Measurements from ENCODE around the gene TDG.

DNA sequence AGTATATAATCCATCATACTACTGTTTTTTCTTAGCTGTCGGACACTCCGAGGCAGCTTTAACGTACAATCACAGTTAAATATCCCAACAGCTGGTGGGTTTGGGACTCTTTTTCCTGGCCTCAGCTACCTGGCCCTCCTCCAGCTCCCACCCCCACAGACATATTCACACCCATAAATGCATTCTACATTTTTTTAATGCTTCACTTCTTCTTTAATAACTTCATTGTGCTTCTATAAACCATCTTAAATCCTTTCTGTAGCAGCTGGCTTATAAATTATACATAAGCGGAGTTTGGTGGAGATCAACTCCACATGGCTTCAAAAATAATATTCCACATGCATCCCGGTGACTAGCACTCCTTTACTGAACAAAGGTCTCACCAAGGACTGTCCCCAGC, 33.3 kb downstream of the TDG start:
- TF ChIP-seq HDAC2 (IDR thresholded peaks at IDR 0.05) (no peak), CTCF (IDR thresholded peaks at IDR 0.05) (no peak), CHD4 (IDR thresholded peaks at IDR 0.05; ENCODE audit: borderline replicate concordance) (no peak), CEBPB (IDR thresholded peaks at IDR 0.05) (no peak), POLR2A (IDR thresholded peaks at IDR 0.05; ENCODE audit: low read length) (no peak), CHD2 (IDR thresholded peaks at IDR 0.05; ENCODE audit: low read length, partially characterized antibody) (no peak), SMC3 (IDR thresholded peaks at IDR 0.05) (no peak), EP300 (IDR thresholded peaks at IDR 0.05) (no peak)
- TF ChIP-seq, protein P1, sequence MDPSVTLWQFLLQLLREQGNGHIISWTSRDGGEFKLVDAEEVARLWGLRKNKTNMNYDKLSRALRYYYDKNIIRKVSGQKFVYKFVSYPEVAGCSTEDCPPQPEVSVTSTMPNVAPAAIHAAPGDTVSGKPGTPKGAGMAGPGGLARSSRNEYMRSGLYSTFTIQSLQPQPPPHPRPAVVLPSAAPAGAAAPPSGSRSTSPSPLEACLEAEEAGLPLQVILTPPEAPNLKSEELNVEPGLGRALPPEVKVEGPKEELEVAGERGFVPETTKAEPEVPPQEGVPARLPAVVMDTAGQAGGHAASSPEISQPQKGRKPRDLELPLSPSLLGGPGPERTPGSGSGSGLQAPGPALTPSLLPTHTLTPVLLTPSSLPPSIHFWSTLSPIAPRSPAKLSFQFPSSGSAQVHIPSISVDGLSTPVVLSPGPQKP (IDR thresholded peaks at IDR 0.05; ENCODE audit: low read depth, low read length): no peak
- TF ChIP-seq, protein P2, sequence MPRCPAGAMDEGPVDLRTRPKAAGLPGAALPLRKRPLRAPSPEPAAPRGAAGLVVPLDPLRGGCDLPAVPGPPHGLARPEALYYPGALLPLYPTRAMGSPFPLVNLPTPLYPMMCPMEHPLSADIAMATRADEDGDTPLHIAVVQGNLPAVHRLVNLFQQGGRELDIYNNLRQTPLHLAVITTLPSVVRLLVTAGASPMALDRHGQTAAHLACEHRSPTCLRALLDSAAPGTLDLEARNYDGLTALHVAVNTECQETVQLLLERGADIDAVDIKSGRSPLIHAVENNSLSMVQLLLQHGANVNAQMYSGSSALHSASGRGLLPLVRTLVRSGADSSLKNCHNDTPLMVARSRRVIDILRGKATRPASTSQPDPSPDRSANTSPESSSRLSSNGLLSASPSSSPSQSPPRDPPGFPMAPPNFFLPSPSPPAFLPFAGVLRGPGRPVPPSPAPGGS (IDR thresholded peaks at IDR 0.05): no peak
- TF ChIP-seq, protein P3, sequence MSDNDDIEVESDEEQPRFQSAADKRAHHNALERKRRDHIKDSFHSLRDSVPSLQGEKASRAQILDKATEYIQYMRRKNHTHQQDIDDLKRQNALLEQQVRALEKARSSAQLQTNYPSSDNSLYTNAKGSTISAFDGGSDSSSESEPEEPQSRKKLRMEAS (IDR thresholded peaks at IDR 0.05): no peak

Measured in A549 (cell line).